ENCODE data around the gene KDM5B.
"Not testable (repeated sequence)": the region's sequence is repeated elsewhere in the genome, so short reads cannot be mapped to it uniquely, and the experiment has no call there.

The KDM5B gene

DNA sequence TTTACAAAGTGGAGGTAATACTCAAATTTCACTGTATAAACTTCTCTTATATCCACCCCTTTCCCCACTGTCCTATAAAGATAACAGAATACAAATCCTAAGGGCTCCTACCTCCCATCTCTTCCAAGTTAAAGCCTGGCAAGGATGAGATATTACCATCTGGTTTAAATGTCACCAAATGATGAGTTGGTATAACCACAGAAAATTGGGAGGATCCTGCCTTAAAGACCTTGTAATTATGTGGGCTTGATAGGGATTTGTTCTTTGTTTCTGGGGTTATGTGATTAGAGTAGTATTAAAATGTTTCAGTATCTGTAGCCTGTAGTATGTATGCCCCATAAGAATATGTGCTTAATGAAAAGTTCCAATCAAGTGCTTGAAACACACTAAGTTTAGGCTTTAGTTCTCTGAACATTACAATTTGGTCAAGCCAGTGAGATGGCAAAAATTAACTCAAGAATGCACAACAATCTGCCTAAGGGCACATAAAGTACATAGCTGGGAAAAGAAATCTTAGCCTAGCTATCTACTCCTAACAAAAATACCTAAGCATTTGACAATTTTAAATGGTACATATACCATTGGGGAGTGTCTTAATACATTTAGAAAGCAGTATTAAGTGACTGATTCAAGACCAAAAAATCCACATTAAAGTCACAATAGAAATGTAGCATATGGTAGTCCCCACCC is 14.0 kb downstream of the KDM5B start:
- in situ Hi-C loops (cut with HindIII; ENCODE audit: low sequenced_read_pairs), result no loop called here

DNA sequence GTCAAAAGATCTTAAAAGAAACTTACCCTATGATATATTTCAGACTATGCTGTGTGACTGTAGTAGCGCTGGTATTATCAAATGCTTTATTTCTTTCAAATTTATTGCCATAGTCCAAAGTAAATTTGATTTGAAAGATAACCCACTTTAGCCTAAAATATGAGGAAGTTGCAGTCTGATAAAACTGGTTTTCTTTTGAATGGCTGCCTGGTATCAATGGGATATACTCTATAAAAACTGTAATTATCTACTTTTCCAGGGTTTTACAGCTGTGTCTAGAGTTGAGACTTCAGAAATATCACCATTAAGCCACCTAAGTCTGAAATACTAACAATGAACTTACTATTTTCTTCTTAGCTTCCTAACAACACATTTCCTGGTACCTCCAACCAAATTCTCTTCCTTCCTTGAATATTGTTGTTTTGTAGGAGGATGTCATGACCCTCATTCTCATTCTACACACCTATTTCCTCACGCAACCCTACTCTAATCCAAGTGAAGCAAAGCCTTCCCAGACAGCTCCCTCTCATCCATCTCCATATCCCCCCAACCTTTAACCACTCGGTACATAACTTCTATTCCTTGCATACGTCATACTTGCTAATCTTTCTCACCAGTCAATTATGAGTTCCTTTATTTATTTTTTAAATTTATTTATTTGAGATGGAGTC is 17.0 kb downstream of the KDM5B start:
- in situ Hi-C loops (cut with HindIII; ENCODE audit: low sequenced_read_pairs), result no loop called here

GRCh38 chr1:202788800-202789199 is 19.4 kb downstream of the KDM5B start:
- in situ Hi-C loops (cut with HindIII; ENCODE audit: low sequenced_read_pairs), result no loop called here

- in situ Hi-C loops (cut with HindIII; ENCODE audit: low sequenced_read_pairs), result no loop called here
Observed at GRCh38 chr1:202786804-202787203, 21.4 kb downstream of the KDM5B start.

- in situ Hi-C loops (cut with HindIII; ENCODE audit: low sequenced_read_pairs), result no loop called here
Observed at GRCh38 chr1:202781180-202781579, 27.0 kb downstream of the KDM5B start.

DNA sequence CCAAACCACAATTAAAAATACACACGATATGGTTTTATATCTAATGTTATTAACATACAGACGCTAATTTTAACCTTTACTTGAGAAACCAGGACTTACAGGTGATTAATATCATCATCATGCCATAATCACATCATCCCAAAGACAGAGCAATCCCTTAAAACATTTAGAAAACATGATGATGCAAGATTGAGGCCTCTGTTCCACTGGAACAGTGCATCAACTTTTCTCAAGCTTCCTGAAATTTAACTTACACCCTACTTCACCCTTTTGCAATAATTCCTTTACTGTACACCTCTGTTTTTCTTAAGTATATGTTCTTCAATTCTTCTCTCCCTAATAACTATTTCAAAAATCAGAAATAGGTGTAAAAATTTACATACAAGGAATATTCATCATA is 38.1 kb downstream of the KDM5B start:
- in situ Hi-C loops (cut with HindIII; ENCODE audit: low sequenced_read_pairs), result no loop called here

- in situ Hi-C loops (cut with HindIII; ENCODE audit: low sequenced_read_pairs), result no loop called here
Observed at GRCh38 chr1:202765721-202766120, 42.5 kb downstream of the KDM5B start.

DNA sequence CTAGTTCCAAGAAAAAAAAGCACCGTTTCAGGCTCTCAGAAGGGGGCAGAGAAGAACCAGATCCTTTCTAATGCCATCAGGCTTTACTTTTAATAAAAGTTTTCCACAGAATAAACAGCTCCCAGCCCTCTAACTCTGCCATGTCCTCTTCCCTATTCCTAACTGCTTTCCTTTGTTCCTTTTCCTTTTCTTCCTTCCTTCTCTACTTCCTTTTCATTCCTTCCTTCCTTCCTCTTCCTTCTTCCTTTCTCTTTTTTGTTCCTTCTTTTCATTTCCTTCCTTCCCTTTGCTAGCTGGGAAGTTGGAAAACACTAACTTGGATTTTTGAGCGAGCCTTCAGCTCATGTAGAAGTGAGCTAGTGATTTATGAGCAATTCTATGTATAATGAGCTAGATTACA is 46.2 kb downstream of the KDM5B start:
- in situ Hi-C loops (cut with HindIII; ENCODE audit: low sequenced_read_pairs), result no loop called here

DNA sequence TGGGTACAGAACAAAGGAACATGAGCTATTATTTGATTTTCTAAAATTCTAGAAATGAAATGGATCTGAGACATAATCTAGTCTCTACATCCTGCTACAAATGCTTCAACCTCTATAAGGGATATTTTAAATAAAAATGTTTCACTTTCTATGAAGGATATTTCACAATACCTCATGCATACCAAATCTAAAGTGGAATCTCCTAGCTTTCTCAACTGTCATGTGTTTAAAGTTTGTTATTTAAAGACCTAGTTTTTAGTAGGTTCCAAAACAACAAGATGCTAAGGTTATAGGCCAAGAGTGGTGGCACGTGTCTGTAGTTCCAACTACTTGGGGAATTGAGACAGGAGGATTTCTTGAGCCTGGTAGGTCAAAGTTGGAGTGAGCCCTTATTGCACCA is 47.6 kb downstream of the KDM5B start:
- in situ Hi-C loops (cut with HindIII; ENCODE audit: low sequenced_read_pairs), result no loop called here

DNA sequence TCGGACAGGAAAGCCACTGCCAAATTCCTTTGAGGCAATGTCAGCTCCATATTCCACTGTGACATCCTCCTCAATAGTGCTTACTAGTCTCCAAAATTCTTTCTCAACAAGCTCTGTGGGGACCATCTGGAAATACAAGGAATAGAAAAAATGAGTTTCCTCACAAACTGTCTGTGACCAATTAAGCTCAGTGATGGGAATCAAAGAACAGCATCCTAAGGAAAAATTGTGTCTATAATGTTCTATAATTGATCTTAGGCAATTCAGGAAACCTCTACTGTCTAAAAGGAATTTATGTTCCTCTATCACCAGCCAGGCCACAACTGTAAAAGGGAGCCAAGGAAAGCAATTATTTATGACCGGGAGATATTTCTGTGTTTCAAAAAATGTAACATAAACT is 51.8 kb downstream of the KDM5B start:
- in situ Hi-C loops (cut with HindIII; ENCODE audit: low sequenced_read_pairs), result no loop called here

- in situ Hi-C loops (cut with HindIII; ENCODE audit: low sequenced_read_pairs), result no loop called here
Observed at GRCh38 chr1:202754293-202754692, 53.9 kb downstream of the KDM5B start.

- in situ Hi-C loops (cut with HindIII; ENCODE audit: low sequenced_read_pairs), result no loop called here
Observed at GRCh38 chr1:202752774-202753173, 55.4 kb downstream of the KDM5B start.

DNA sequence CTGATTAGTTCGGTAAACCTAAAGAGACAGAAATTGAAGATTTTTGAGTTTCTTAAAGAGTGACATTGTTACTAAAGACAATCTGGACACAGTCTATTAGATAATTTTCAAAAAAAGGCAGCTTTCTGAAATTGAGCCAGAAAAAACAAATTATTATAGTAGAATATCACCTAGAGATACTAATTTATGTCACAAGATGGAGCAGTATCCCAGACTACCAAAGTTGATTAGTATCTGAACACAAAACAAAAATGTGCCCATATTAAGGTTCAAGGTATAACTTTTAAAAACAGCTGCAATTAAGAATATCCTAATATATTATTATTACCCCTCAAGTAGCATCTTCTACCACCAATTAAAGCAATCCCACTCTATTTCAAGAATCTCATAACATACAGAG is 57.5 kb downstream of the KDM5B start:
- in situ Hi-C loops (cut with HindIII; ENCODE audit: low sequenced_read_pairs), result no loop called here

DNA sequence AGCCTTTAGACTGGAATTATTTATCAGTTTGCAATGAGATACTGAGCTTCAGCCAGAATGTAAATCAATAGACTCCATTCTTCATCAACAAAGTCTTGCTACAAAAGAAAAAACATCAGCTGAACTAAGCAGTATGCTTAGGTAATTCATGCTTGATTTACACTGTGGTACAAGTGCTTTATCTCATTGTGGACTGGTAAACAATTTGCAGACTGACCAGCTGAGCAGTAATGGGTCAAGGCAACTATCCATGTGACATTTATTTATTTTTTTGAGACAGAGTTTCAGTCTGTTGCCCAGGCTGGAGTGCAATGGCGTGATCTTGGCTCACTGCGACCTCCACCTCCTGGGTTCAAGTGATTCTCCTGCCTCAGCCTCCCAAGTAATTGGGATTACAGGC is 58.2 kb downstream of the KDM5B start:
- in situ Hi-C loops (cut with HindIII; ENCODE audit: low sequenced_read_pairs), result no loop called here

DNA sequence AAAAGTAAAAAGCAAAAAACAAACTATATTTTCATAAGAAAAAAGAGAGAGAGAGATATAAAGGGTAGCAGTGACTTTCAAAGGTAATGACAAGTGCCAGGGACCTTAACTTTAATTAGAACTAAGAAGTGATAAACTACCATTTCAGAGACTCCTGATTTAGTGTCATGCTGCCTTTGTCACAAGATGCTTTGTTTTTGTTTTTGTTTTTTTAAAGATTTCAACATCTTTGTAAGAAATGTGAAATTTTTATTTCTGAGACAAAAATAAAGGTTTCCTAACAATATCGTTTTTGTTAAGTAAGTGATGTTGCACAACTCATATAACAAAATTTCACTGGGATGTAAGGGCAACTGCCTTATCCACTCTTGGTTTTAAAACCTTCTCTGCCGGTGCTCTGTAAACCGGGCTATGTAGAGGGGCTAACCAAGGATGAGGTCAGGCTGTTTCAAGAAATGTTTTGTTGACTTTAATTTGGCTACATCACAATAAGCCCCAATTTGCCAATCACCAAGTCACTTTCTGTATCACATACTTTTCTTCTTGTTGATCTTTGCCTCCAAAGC is 62.8 kb downstream of the KDM5B start:
- in situ Hi-C loops (cut with HindIII; ENCODE audit: low sequenced_read_pairs), result no loop called here

GRCh38 chr1:202744770-202745169 is 63.5 kb downstream of the KDM5B start:
- in situ Hi-C loops (cut with HindIII; ENCODE audit: low sequenced_read_pairs), result not testable (repeated sequence)

- in situ Hi-C loops (cut with HindIII; ENCODE audit: low sequenced_read_pairs), result no loop called here
Observed at GRCh38 chr1:202742496-202742895, 65.7 kb downstream of the KDM5B start.

GRCh38 chr1:202733251-202733650 is 75.0 kb downstream of the KDM5B start:
- in situ Hi-C loops (cut with HindIII; ENCODE audit: low sequenced_read_pairs), result loop anchor here (5.0 kb wide), 1 partner anchor 36 kb away; no protein-coding TSS in a partner anchor

DNA sequence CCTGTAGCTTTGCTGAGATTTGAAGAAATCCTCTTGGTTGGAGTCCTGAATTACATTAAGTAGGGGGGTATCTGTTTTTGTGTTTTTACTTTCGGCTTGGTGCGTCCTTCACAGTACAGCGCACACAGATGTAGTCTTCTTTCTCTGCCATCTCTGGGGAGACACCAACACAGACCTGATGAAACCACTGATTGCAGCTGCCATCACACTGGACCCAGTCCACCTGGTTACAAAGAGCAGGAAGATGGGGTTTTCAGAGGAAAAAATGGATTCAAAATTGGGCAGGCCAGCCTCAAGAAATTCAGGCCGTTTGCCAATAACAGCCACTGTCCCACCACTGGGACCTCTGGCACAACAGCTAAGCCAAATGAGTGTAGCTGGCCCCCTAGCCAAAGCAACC is 79.3 kb downstream of the KDM5B start:
- in situ Hi-C loops (cut with HindIII; ENCODE audit: low sequenced_read_pairs), result no loop called here

DNA sequence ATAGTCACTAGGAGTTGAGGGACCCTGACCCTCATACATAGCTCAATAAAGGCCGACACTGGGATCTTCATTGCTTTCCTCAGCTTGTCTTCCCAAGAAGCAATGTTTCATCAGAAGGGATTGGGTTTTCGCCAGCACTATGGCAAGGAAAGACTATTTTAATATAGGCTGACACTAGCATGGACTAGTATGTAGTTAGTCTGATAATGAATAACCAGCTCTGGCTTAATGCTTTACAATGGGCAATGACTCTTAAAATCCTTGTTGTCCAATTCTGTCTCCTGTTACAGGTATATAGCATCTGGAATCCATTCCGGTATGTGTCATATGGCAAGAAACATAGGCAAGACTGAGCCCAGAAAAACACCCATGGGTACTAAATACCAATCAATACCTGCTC is 82.7 kb downstream of the KDM5B start:
- in situ Hi-C loops (cut with HindIII; ENCODE audit: low sequenced_read_pairs), result no loop called here

- in situ Hi-C loops (cut with HindIII; ENCODE audit: low sequenced_read_pairs), result no loop called here
Observed at GRCh38 chr1:202723708-202724107, 84.5 kb downstream of the KDM5B start.

DNA sequence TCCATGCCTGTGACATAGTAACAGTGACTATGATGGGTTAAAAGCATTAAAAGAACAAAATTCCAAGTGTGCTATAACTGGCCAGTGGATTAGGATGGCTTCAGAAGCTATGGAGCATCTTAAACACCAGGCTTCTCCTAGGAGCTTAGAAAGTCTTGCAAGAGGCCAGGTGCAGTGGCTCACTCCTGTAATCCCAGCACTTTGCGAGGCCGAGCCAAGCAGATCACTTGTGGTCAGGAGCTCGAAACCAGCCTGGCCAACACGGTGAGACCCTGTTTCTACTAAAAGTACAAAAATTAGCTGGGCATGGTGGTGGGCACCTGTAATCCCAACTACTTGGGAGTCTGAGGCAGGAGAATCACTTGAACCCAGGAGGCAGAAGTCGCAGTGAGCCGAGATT is 85.2 kb downstream of the KDM5B start:
- in situ Hi-C loops (cut with HindIII; ENCODE audit: low sequenced_read_pairs), result not testable (repeated sequence)

Measured in endothelial cell of hepatic sinusoid (primary cell).